GM12864 (cell line): Measurements from ENCODE around the gene ABCA7.

Experiments
- DNase-seq: peaks from one replicate; pipeline ENCODE4 v3.0.0-alpha.2; 2011; ENCODE audit warnings: low read depth
- H3K4me3 ChIP-seq: 2 replicates; pipeline ENCODE4 v1.5.1; 2011; ENCODE audit warnings: mild to moderate bottlenecking, low read depth, low read length, control low read depth
- CTCF ChIP-seq: IDR thresholded peaks from 2 replicates; pipeline ENCODE4 v1.5.1; 2011; ENCODE audit warnings: low read depth, mild to moderate bottlenecking, moderate library complexity, low read length, control low read depth, inconsistent platforms; ENCODE audit errors: missing control alignments

Gene ABCA7

DNA sequence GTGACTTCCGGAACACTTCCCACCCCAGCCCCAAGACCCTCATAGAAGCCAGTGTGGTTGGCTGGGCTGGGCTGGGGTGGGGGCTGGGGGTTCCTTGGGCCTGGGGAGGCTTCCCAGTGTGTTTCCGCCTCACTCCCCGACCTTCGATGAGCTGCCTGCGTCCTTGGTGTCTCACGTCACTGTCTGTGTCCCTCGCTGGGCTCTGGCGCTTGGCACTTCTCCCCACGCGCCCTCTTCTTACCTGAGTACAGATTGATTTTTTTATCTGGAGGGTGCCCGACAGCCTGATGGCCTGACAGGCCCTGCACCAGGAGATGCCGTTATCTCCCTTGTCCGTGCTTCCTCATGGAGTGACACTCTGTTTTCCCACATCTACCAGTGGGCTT lies 47.2 kb upstream of the ABCA7 start:
- no peak for DNase-seq
- TF ChIP-seq CTCF, result no peak
- H3K4me3 ChIP-seq, result no peak overlapping the region

DNA sequence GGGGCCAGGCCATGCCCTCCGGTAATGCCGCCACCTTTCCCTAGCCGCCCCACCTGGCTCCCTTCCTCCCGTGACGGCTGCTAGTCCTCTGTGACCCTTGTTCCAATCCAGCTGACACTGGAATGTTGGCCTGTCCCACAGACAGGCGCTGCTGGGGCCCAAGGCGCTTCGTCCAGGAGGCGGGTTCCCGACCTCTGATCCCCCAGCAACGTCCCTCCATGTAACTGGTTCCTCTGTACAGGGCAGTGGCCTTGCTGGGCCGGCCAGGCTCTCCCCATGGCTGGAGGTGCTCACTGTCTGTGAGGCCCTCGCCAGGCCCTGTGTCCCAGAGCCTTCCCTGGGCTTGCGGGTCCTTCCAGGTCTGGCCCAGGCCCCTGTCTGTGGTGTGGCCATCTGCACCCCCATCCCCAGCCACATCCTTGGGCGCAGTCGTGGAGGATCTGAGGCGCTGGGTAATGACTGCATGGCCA lies 46.5 kb upstream of the ABCA7 start:
- DNase-seq, result no peak
- TF ChIP-seq CTCF, result no peak
- no peak overlapping the region for H3K4me3 ChIP-seq

DNA sequence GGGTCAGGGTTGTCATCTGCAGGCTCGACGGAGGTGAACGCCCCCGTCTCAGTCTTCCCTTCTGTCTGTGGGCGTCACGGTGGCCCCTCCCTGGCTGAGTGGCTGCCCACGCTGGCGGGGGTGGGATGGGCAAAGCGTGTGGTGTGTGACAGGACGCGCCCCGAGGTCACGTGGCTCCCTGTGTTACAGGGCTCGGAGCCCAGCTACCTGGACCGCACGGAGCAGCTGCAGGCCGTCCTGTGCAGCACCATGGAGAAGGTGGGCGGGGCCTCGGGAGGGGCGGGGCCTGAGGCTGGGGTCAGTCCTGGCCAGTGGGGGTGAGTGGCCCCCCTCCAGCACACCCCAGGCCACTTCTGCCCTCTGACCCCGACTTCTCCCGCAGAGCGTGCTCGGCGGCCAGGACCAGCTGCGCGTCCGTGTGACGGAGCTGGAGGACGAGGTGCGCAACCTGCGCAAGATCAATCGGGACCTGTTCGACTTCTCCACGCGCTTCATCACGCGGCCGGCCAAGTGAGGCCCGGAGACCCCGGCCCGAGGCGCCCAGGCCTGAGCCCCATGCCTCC lies 46.0 kb upstream of the ABCA7 start:
- no peak for TF ChIP-seq CTCF
- no peak overlapping the region for H3K4me3 ChIP-seq
- DNase-seq, result no peak

DNA sequence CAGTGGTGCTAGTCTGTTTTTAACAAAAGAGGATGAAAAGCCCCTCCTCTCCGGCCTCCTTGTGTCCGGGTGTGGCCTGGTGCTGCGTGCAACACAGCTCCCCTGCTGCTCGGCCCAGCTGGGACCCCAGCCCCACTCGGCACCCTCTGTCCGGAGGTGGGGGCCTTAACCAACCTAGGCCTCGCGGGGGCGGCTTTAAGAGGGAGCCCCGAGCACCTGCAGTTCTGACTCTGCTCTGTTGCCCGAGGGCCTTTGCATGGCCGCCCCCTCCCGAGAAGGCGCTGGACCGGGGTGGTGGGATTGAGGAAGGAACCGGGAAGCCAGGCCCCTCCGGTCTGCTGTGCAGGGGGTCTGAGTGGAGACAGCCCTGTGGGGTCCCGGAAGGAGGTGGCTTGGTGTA lies 45.4 kb upstream of the ABCA7 start:
- no peak for TF ChIP-seq CTCF
- H3K4me3 ChIP-seq, result no peak overlapping the region
- DNase-seq, result no peak

GRCh38 chr19:995051-995827 lies 44.7 kb upstream of the ABCA7 start:
- no peak overlapping the region for H3K4me3 ChIP-seq
- DNase-seq, result no peak
- TF ChIP-seq CTCF, result no peak

DNA sequence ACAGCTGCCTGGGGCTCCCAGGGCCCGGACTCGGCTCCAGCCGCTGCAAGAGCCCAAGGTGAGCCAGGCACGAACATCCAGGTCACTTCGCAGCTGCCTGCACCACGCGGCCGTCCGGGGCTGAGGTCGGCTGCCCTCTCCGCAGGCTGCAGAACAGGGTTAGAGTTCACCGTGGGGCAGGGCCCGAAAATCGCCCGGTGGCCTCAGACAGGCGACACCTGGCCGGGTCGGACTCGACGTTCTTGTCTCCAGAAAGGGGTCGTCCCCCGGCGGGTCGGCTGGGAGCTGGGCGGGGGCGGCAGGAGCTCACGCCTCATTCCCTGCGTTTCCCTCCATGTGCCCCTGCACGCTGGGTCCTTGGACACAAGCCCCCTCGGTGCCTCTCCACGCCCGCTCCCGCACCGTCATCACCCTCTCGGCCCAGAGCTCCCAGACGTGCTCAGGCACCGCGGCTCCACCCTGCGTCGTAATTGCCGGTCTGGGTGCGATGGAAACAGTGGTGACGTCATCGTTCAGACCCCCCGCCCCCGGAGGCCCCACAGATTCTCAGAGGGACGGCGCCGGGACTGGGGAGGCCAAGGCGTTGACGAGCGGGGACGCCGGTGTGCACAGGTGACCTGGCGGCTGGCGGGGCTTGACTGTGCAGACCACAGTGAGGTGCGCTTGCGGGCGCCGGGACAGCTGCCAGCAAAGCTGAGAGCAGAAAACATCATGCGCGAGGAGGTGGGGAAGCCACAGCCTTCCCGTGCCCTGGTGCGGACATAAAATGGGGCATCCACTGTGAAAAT lies 43.7 kb upstream of the ABCA7 start:
- DNase-seq, result no peak
- no peak for TF ChIP-seq CTCF

GRCh38 chr19:998064-998463 lies 41.8 kb upstream of the ABCA7 start:
- H3K4me3 ChIP-seq, result no peak overlapping the region
- TF ChIP-seq CTCF, result no peak
- no peak for DNase-seq

More for the DNA sequence above, 43.7 kb upstream of the ABCA7 start:
- H3K4me3 ChIP-seq, result no peak overlapping the region
